ENCODE data around the gene KBTBD8.

DNA sequence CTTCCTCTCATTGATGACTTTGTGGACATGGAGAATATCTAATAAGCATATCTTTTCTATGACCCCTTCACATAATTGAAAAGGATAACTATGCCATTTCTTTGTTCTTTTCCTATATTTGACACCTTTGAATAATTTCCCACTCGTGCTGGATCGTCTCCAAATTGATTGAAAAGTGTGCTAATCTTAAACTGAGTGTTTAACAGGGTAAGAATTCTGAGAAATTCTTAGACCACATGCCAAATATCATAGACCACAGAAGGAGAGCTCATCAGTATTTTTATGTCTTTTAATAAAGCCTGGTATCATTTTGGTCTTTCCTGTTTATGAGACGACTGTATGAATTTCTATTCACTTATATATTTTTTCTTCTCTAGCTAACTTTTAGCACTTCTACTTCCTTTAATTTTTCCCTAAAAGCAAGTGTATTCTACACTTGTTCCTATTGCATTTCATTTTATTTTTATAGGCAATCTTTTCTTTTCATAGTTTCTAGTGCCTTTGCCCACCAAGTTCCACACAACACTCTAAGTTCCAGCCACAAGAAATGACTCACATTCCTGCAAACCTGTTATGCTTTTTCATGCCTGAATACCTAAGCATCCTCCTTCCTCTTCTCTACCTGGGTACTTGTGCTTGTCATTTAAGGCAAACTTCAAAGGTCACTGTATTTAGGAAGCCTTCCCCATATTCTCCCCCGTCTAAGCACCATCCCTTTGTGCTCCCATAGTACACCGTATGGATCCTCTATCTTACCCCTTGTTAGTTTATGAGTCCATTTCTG lies 30.1 kb downstream of the KBTBD8 start:
- TF ChIP-seq, protein P1, sequence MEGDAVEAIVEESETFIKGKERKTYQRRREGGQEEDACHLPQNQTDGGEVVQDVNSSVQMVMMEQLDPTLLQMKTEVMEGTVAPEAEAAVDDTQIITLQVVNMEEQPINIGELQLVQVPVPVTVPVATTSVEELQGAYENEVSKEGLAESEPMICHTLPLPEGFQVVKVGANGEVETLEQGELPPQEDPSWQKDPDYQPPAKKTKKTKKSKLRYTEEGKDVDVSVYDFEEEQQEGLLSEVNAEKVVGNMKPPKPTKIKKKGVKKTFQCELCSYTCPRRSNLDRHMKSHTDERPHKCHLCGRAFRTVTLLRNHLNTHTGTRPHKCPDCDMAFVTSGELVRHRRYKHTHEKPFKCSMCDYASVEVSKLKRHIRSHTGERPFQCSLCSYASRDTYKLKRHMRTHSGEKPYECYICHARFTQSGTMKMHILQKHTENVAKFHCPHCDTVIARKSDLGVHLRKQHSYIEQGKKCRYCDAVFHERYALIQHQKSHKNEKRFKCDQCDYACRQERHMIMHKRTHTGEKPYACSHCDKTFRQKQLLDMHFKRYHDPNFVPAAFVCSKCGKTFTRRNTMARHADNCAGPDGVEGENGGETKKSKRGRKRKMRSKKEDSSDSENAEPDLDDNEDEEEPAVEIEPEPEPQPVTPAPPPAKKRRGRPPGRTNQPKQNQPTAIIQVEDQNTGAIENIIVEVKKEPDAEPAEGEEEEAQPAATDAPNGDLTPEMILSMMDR (conservative IDR thresholded peaks at IDR 0.05; ENCODE audit: low read depth, low read length): no peak
- no peak for TF ChIP-seq EZH2 (IDR thresholded peaks at IDR 0.05; ENCODE audit: borderline replicate concordance, low read depth, low read length, poor library complexity, severe bottlenecking)
